ENCODE data around the gene ALOXE3. TPM values are rescaled to one million over a fixed set of nuclear protein-coding genes. Genes with fewer than 3 reads are reported as not detected.
A peak's percentile ranks its signal among the peaks of the same experiment; 100 is the strongest.

Gene ALOXE3
- total RNA-seq, 4 donors from 2014 or later, result not detected

GRCh38 chr17:8069587-8069860, 48.8 kb downstream of the ALOXE3 start:
- TF ChIP-seq POLR2A (IDR thresholded peaks at IDR 0.05), result no peak
- in situ Hi-C loops (cut with MboI; ENCODE audit: low sequenced_read_pairs in 4 of 4), result no loop called here
- DNase-seq, result no peak
- no peak overlapping the region for H3K27ac ChIP-seq
- no peak overlapping the region for H3K4me3 ChIP-seq
- peaks cover 33 to 38% (median 34%) of the 10 kb centered on the region in 3 donors for H3K27me3 ChIP-seq
- H3K9me3 ChIP-seq, result no peaks in the 10 kb centered on the region
- no peak for ATAC-seq
- no peaks in the 10 kb centered on the region for H3K36me3 ChIP-seq
- peaks cover 0 to 18% of the 10 kb centered on the region in 2 donors for H3K4me1 ChIP-seq
- intact Hi-C loops (cut with DNase I; ENCODE audit: low total_unique reads), result no loop called here

- Histone ChIP-seq H3K27me3 (peaks cover 28 to 38% (median 33%) of the 10 kb centered on the region in 3 donors), H3K4me1 (peaks cover 0 to 18% of the 10 kb centered on the region in 2 donors), H3K36me3 (no peaks in the 10 kb centered on the region), H3K9me3 (no peaks in the 10 kb centered on the region), H3K27ac (no peak overlapping the region), H3K4me3 (no peak overlapping the region)
- in situ Hi-C loops (cut with MboI; ENCODE audit: low sequenced_read_pairs in 4 of 4), result no loop called here
- DNase-seq (peak; percentile 17 to 50), ATAC-seq (peak in 1 of 2 donors; percentile 21)
- TF ChIP-seq CTCF (IDR thresholded peaks at IDR 0.05 in 4 of 5, conservative IDR thresholded peaks at IDR 0.05 in 1 of 5) (no peak), POLR2A (IDR thresholded peaks at IDR 0.05) (no peak)
- intact Hi-C loops (cut with DNase I; ENCODE audit: low total_unique reads), result no loop called here
These were observed 49.4 kb downstream of the ALOXE3 start for GRCh38 chr17:8068736-8069586.

- intact Hi-C loops (cut with DNase I; ENCODE audit: low total_unique reads), result no loop called here
- in situ Hi-C loops (cut with MboI; ENCODE audit: low sequenced_read_pairs in 4 of 4), result no loop called here
- no peak for DNase-seq
- Histone ChIP-seq H3K27ac (no peak overlapping the region), H3K9me3 (no peaks in the 10 kb centered on the region), H3K4me3 (no peak overlapping the region), H3K27me3 (peaks cover 28 to 37% (median 33%) of the 10 kb centered on the region in 3 donors), H3K4me1 (peaks cover 2 to 8% of the 10 kb centered on the region in 2 donors), H3K36me3 (no peaks in the 10 kb centered on the region)
- TF ChIP-seq CTCF (IDR thresholded peaks at IDR 0.05 in 4 of 5, conservative IDR thresholded peaks at IDR 0.05 in 1 of 5) (no peak), POLR2A (IDR thresholded peaks at IDR 0.05) (no peak)
- ATAC-seq, result no peak
These were observed 50.5 kb downstream of the ALOXE3 start for GRCh38 chr17:8067806-8068205.

GRCh38 chr17:8066841-8067775, 51.2 kb downstream of the ALOXE3 start:
- Histone ChIP-seq H3K36me3 (no peaks in the 10 kb centered on the region), H3K27me3 (peaks cover 28 to 37% (median 33%) of the 10 kb centered on the region in 3 donors), H3K4me1 (peaks cover 8% of the 10 kb centered on the region in 2 donors), H3K9me3 (no peaks in the 10 kb centered on the region), H3K27ac (no peak overlapping the region), H3K4me3 (no peak overlapping the region)
- in situ Hi-C loops (cut with MboI; ENCODE audit: low sequenced_read_pairs in 4 of 4), result no loop called here
- TF ChIP-seq POLR2A (IDR thresholded peaks at IDR 0.05), result no peak
- no peak for TF ChIP-seq CTCF (IDR thresholded peaks at IDR 0.05 in 4 of 5, conservative IDR thresholded peaks at IDR 0.05 in 1 of 5)
- intact Hi-C loops (cut with DNase I; ENCODE audit: low total_unique reads), result no loop called here
- DNase-seq (no peak), ATAC-seq (no peak)

GRCh38 chr17:8064561-8065019, 53.7 kb downstream of the ALOXE3 start:
- DNase-seq, result no peak
- peaks cover 35 to 46% (median 44%) of the 10 kb centered on the region in 3 donors for H3K27me3 ChIP-seq
- TF ChIP-seq CTCF (IDR thresholded peaks at IDR 0.05 in 4 of 5, conservative IDR thresholded peaks at IDR 0.05 in 1 of 5), result no peak
- no peak for TF ChIP-seq POLR2A (IDR thresholded peaks at IDR 0.05)
- no peaks in the 10 kb centered on the region for H3K36me3 ChIP-seq
- intact Hi-C loops (cut with DNase I; ENCODE audit: low total_unique reads), result loop anchor here (5.0 kb wide), 1 partner anchor 53 kb away; the partner anchor contains the start of gene ALOXE3
- peaks cover 8% of the 10 kb centered on the region in 2 donors for H3K4me1 ChIP-seq
- H3K9me3 ChIP-seq, result no peaks in the 10 kb centered on the region
- ATAC-seq, result no peak
- in situ Hi-C loops (cut with MboI; ENCODE audit: low sequenced_read_pairs in 4 of 4), result no loop called here
- H3K27ac ChIP-seq, result no peak overlapping the region
- no peak overlapping the region for H3K4me3 ChIP-seq
